Renal cortical epithelial cell (primary cell): Measurements from ENCODE around the gene SEMA3G. TPM values are rescaled to one million over a fixed set of nuclear protein-coding genes. Genes with fewer than 3 reads are reported as not detected.

Experiments
- DNase-seq: peaks from one replicate; pipeline ENCODE4 v3.0.0-alpha.2; 2011; ENCODE audit warnings: low read depth
- total RNA-seq: library from RNA; depleted of rRNA; stranded (reverse); fragments of >200 nt; gene quantifications from 2 replicates; pipeline ENCODE4 v1.2.3, GENCODE V29; 2014

Gene SEMA3G
- total RNA-seq, 1 donor from 2014 or later: 0.05 TPM

- no peak for DNase-seq
Measured at GRCh38 chr3:52396011-52396906, 48.6 kb downstream of the SEMA3G start.

- no peak for DNase-seq
Measured at GRCh38 chr3:52395503-52395865, 49.4 kb downstream of the SEMA3G start.

GRCh38 chr3:52394751-52395502 lies 50.0 kb downstream of the SEMA3G start:
- DNase-seq: no peak

DNA sequence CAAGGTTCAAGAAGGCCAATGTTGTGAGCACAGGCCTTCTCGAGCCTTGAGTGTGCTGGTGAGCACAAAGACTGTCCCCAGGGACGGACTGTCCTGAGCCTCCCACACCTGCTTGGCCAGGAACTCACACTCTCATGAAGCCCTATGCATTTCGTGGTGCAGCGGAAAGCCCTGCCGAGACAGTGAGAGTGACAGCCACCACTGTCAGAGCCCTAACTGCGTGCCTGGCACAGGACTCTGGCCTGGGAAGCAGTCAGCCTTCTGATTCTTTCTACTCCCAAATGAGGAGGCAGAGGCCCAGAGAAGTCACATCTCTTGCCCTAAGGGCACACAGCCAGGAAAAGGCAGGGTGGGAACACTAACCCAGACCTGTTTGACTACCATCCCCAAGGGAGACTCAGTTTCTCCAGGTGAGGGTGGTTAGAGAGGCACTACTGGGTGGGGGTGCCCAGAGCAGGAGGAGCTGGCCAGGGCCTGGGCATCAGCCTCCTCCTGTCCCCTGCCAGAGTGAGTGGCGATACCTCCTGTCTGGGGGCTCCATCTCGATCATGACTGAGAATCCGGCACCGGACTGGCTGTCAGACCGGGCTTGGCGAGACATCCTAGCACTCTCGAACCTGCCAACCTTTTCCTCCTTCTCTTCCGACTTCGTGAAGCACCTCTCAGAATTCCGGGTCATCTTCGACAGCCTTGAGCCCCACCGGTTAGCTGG lies 50.8 kb downstream of the SEMA3G start:
- DNase-seq: no peak

- no peak for DNase-seq
Measured at GRCh38 chr3:52393131-52393807, 51.6 kb downstream of the SEMA3G start.

- DNase-seq: no peak
Measured at GRCh38 chr3:52392216-52392930, 52.5 kb downstream of the SEMA3G start.

- DNase-seq: no peak
Measured at GRCh38 chr3:52391096-52391495, 53.8 kb downstream of the SEMA3G start.

GRCh38 chr3:52388933-52389332 lies 56.0 kb downstream of the SEMA3G start:
- no peak for DNase-seq

- DNase-seq: no peak
Measured at GRCh38 chr3:52388348-52388821, 56.5 kb downstream of the SEMA3G start.

- DNase-seq: no peak
Measured at GRCh38 chr3:52387481-52387880, 57.4 kb downstream of the SEMA3G start.

DNA sequence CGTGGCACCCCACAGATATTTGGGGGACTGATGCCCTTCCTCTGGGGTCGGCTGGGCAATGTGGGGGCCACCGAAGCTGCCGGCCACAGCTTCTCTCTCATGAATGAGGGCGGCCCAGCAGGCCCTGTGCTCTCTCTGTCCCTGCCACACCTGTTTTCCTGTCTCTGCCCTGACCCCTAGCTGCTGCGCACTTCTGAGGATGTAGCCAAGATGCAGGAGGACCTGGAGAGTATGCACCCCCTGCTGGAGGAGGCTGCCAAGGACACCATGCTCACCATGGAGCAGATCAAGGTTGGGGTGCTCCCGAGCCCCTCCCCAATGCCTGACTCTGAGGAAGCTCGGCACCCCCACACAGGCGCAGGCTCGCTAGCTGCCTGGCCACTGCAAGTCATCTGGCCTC lies 59.7 kb downstream of the SEMA3G start:
- peak; percentile 21 for DNase-seq

DNA sequence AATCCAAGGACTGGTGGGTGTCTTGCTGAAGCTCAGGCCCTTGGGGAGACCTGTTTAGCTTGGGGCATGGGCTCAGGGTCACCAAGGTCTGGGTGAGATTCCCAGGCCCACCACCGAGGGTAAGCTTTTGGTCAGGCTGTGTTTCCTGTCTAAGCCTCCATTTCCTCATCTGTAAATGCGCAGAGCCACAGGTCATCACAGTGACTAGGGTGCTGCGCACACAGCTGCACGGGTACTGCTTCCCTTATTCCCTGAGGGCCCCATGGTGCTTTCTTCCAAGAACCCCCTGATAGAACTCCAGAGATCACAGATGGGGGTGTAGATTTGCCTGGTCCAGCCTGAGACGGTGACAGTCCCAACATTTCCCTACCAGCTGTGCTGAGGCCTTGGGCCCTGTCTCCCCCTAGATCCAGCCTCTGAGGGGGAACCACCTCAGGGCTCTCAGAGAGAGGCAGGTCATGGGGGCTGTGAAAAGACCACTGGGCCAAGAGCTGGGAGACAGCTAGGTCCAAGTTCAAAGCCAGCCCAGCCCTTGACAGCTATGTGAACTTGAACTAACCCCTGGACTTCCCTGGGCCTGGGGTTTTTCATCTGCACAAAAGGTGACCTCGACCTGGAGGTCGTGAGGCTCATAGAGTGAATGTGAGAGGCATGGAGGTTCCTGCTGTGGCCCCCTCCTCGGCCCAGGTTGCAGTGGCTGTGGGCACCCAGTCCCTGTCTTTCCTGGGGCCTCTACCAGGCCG lies 60.7 kb downstream of the SEMA3G start:
- no peak for DNase-seq

DNA sequence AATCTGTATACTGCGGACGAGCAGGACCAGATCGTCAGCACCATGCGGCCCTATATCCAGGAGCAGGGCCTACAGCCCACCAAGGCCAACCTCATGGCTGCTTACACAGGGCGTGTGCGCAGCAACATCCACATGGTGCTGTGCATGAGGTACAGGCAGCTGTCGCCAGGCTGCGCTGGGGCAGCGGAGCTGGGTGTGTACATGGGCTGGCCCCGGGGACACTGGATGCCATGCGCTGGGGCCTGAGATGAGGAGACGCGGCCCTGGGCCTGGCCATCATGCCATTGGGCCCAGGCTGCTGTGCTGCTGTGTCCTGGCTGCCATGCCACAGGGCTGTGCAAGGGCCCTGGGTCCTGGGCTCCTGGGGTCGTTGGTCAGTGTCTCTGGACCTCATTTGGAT lies 61.5 kb downstream of the SEMA3G start:
- no peak for DNase-seq

Other genes with a start within 250 kb of the SEMA3G start
- gene ALAS1, start 246.9 kb downstream of the SEMA3G start, total RNA-seq: 43.9 and 48.3 TPM in 2 replicates
- gene TLR9, start 219.5 kb downstream of the SEMA3G start, total RNA-seq: not detected in 2 replicates
- 95.2 and 174 TPM in 2 replicates for gene TWF2, start 205.9 kb downstream of the SEMA3G start, total RNA-seq
- 14.8 and 18.3 TPM in 2 replicates for gene PPM1M, start 199.3 kb downstream of the SEMA3G start, total RNA-seq
- 73.5 and 90.8 TPM in 2 replicates for gene WDR82, start 166.5 kb downstream of the SEMA3G start, total RNA-seq
- 4.2 and 11.3 TPM in 2 replicates for gene GLYCTK, start 157.3 kb downstream of the SEMA3G start, total RNA-seq
- gene DNAH1, start 128.8 kb downstream of the SEMA3G start, total RNA-seq: 0.35 and 2.3 TPM in 2 replicates
- gene BAP1, start 35.1 kb downstream of the SEMA3G start, total RNA-seq: 63.0 and 69.7 TPM in 2 replicates
- gene PHF7, start 34.4 kb downstream of the SEMA3G start, total RNA-seq: 3.5 and 9.0 TPM in 2 replicates
- gene TNNC1, start 8.9 kb upstream of the SEMA3G start, total RNA-seq: 0.30 and 1.2 TPM in 2 replicates
- gene NISCH, start 10.5 kb upstream of the SEMA3G start, total RNA-seq: 40.8 and 111 TPM in 2 replicates
- gene STAB1, start 50.2 kb upstream of the SEMA3G start, total RNA-seq: 0.50 and 0.69 TPM in 2 replicates
- 20.3 and 27.7 TPM in 2 replicates for gene NT5DC2, start 88.8 kb upstream of the SEMA3G start, total RNA-seq
- gene UQCC5, start 91.5 kb upstream of the SEMA3G start, total RNA-seq: 0.69 and 2.4 TPM in 2 replicates
- gene PBRM1, start 240.8 kb upstream of the SEMA3G start, total RNA-seq: 43.6 and 91.2 TPM in 2 replicates
- 113 and 177 TPM in 2 replicates for gene GNL3, start 240.9 kb upstream of the SEMA3G start, total RNA-seq